ENCODE results near the gene HSPBP1. TPM values are rescaled to one million over a fixed set of nuclear protein-coding genes. Genes with fewer than 3 reads are reported as not detected.

The HSPBP1 gene
- total and polyA plus RNA-seq, 9 of the 15 experiments (the other 6 are each of a cell fraction or from before 2014, with no cell fraction given) = 0.83 to 81.3 (median 21.8) TPM

- TF ChIP-seq ZNF140 (CRISPR knock-in tag; IDR thresholded peaks at IDR 0.05) (no peak), ZSCAN29 (IDR thresholded peaks at IDR 0.05) (no peak), NUFIP1 (IDR thresholded peaks at IDR 0.05; ENCODE audit: partially characterized antibody) (no peak), NKRF (IDR thresholded peaks at IDR 0.05; ENCODE audit: borderline replicate concordance) (no peak), SRSF3 (IDR thresholded peaks at IDR 0.05; ENCODE audit: insufficient read depth, low read length) (no peak)
Measured at GRCh38 chr19:55283548-55284377, 3.9 kb upstream of the HSPBP1 start, which contains the start of gene BRSK1 (continued).

GRCh38 chr19:55279340-55279739 is 570 bp downstream of the HSPBP1 start:
- DNase-seq (ENCODE audit: extremely low read depth in 1 of 4, low spot score in 3 of 4) (no peak), FAIRE-seq (no peak), ATAC-seq (no peak)
- H3K4me2 ChIP-seq (ENCODE audit: insufficient read depth, low read length) = peak overlapping the region; percentile 82
- H3K27me3 ChIP-seq (ENCODE audit: control insufficient read depth in 2 of 2, insufficient read depth in 2 of 2, low read length in 2 of 2) = no peaks in the 10 kb centered on the region
- H3K9me1 ChIP-seq (ENCODE audit: control insufficient read depth, insufficient read depth, low read length) = no peaks in the 10 kb centered on the region
- 4% methylated on average over 13 of the region's 23 CpGs for WGBS (ENCODE audit: insufficient coverage, low coverage, missing lambda C conversion rate)
- no peaks in the 10 kb centered on the region for H3K9me3 ChIP-seq (replicated peaks; ENCODE audit: control insufficient read depth, insufficient read depth, low read depth, low read length)
- H3K27ac ChIP-seq (ENCODE audit: extremely low read depth, low read depth, low read length) = peak overlapping the region; percentile 70
- H3K4me3 ChIP-seq = peak overlapping the region; percentile 65
- peak overlapping the region; percentile 63 to 89 for H3K9ac ChIP-seq (ENCODE audit: insufficient read depth in 1 of 2, low read depth in 2 of 2, low read length in 2 of 2)
- H3K79me2 ChIP-seq (ENCODE audit: control insufficient read depth, insufficient read depth, low read length) = peaks cover 12% of the 10 kb centered on the region
- CTCF ChIA-PET (ENCODE audit: low intra/inter-chr PET ratio) = no interaction called here
- TF ChIP-seq ZFP30 (CRISPR knock-in tag; IDR thresholded peaks at IDR 0.05; ENCODE audit: borderline replicate concordance) (no peak), HDAC8 (tag; IDR thresholded peaks at IDR 0.05) (no peak), HNRNPUL1 (IDR thresholded peaks at IDR 0.05; ENCODE audit: low read length) (no peak), ZNF77 (CRISPR knock-in tag; IDR thresholded peaks at IDR 0.05) (no peak), MYNN (IDR thresholded peaks at IDR 0.05) (no peak), MYNN (CRISPR knock-in tag; IDR thresholded peaks at IDR 0.05) (no peak), RBFOX2 (IDR thresholded peaks at IDR 0.05; ENCODE audit: low read depth, low read length) (peak; percentile 3; the same call in 1 of the 2 replicates), ZNF384 (IDR thresholded peaks at IDR 0.05; ENCODE audit: low read depth, low read length) (no peak), ZNF324 (CRISPR knock-in tag; IDR thresholded peaks at IDR 0.05) (no peak), PCBP1 (IDR thresholded peaks at IDR 0.05; ENCODE audit: low read depth, low read length, poor library complexity, severe bottlenecking) (peak; percentile 4), ZNF12 (CRISPR knock-in tag; IDR thresholded peaks at IDR 0.05) (no peak), SMARCA4 (IDR thresholded peaks at IDR 0.05) (no peak)
- TSS peak; percentile 76 for BruUV-seq (replicated peaks)
- POLR2A ChIA-PET = interaction anchor here (0.7 to 2.3 kb wide), 7 partner anchors 17 to 128 kb away, joined by 3 to 15 read pairs (median 4); partner anchors contain the start of genes PPP6R1 and UBE2S
- intact Hi-C loops (cut with micrococcal nuclease) (no loop called here), in situ Hi-C loops (cut with MboI) (no loop called here)
- peaks cover 19% of the 10 kb centered on the region; the same call in 1 of the 3 replicates for H3K36me3 ChIP-seq (ENCODE audit: control insufficient read depth, insufficient read depth, low read length)
- H4K20me1 ChIP-seq (replicated peaks; ENCODE audit: control insufficient read depth, insufficient read depth, low read length) = no peaks in the 10 kb centered on the region
- peaks cover 19 to 21% of the 10 kb centered on the region in 2 experiments for H3K4me1 ChIP-seq (replicated peaks in 1 of 2; ENCODE audit: control insufficient read depth in 2 of 2, insufficient read depth in 2 of 2, low read length in 2 of 2)
- H2AFZ ChIP-seq (ENCODE audit: low read depth, low read length) = peak overlapping the region; percentile 88; the same call in 1 of the 2 replicates
